ENCODE results near the gene SPTLC2.
"Not testable (repeated sequence)": the region's sequence is repeated elsewhere in the genome, so short reads cannot be mapped to it uniquely, and the experiment has no call there.

DNA sequence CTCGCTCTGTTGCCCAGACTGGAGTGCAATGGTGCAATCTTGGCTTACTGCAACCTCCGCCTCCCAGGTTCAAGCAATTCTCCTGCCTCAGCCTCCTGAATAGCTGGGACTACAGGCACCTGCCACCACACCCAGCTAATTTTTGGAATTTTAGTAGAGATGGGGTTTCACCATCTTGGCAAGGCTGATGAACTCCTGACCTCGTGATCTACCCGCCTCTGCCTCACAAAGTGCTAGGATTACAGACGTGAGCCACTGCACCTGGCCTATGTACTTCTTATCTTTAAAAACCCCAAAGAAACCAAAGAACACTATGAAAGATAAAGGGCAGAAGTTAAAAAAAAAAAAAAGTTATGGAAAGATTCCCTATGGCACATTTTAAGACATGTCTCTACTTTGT lies 79.5 kb downstream of the SPTLC2 start:
- TF ChIP-seq CTCF, POLR2A, POLR2AphosphoS5 (IDR thresholded peaks at IDR 0.05): not testable (repeated sequence)

Measured in prostate gland (tissue), 2 donors.